Dermis microvascular lymphatic vessel endothelial cell (primary cell): ENCODE measurements around the gene CCDC92. TPM values are rescaled to one million over a fixed set of nuclear protein-coding genes. Genes with fewer than 3 reads are reported as not detected.
"Not testable (repeated sequence)": the region's sequence is repeated elsewhere in the genome, so short reads cannot be mapped to it uniquely, and the experiment has no call there.

Experiments used
- DNase-seq, 2 donors: peaks; one replicate each; pipeline versions ENCODE4 v3.0.0 to v3.0.0-alpha.2; 2010; ENCODE audit warnings: low read depth in 2 of 2
- total RNA-seq: library from RNA; depleted of rRNA; stranded (reverse); fragments of >200 nt; gene quantifications from 2 replicates; pipeline ENCODE4 v1.2.1, GENCODE V29; 2014

The CCDC92 gene
- total RNA-seq, 1 donor from 2014 or later = 4.1 TPM

GRCh38 chr12:123950476-123951349 lies 21.9 kb downstream of the CCDC92 start:
- no peak for DNase-seq

- DNase-seq = no peak
Observed at GRCh38 chr12:123949770-123950165, 22.9 kb downstream of the CCDC92 start.

- no peak for DNase-seq
Observed at GRCh38 chr12:123948796-123949769, 23.5 kb downstream of the CCDC92 start.

GRCh38 chr12:123948401-123948795 lies 24.2 kb downstream of the CCDC92 start:
- no peak for DNase-seq

GRCh38 chr12:123947531-123947930 lies 25.1 kb downstream of the CCDC92 start:
- DNase-seq = not testable (repeated sequence)

GRCh38 chr12:123946516-123947505 lies 25.8 kb downstream of the CCDC92 start:
- DNase-seq = not testable (repeated sequence)

GRCh38 chr12:123946152-123946515 lies 26.5 kb downstream of the CCDC92 start:
- no peak for DNase-seq

GRCh38 chr12:123945287-123946151 lies 27.1 kb downstream of the CCDC92 start:
- peak in 1 of 2 donors; percentile 5 for DNase-seq

- no peak for DNase-seq
Observed at GRCh38 chr12:123944696-123945095, 27.9 kb downstream of the CCDC92 start.

GRCh38 chr12:123943816-123944215 lies 28.8 kb downstream of the CCDC92 start:
- DNase-seq = no peak

GRCh38 chr12:123942911-123943648 lies 29.6 kb downstream of the CCDC92 start:
- no peak for DNase-seq

- peak in 1 of 2 donors; percentile 39 for DNase-seq
Observed at GRCh38 chr12:123942238-123942653, 30.4 kb downstream of the CCDC92 start.

- DNase-seq = no peak
Observed at GRCh38 chr12:123941624-123942237, 30.9 kb downstream of the CCDC92 start.

- DNase-seq = no peak
Observed at GRCh38 chr12:123941000-123941399, 31.6 kb downstream of the CCDC92 start.

- no peak for DNase-seq
Observed at GRCh38 chr12:123940627-123940966, 32.0 kb downstream of the CCDC92 start.

- no peak for DNase-seq
Observed at GRCh38 chr12:123939716-123940626, 32.7 kb downstream of the CCDC92 start.

GRCh38 chr12:123938679-123939480 lies 33.8 kb downstream of the CCDC92 start:
- no peak for DNase-seq
